IMR-90 (cell line): ENCODE results near the gene ANKRD30A. TPM values are rescaled to one million over a fixed set of nuclear protein-coding genes. Genes with fewer than 3 reads are reported as not detected.
"Not testable (repeated sequence)": the region's sequence is repeated elsewhere in the genome, so short reads cannot be mapped to it uniquely, and the experiment has no call there.

Source experiments
- ATAC-seq: fragments of 200-7000 bp; cut with Tn5 transposase; 2 replicates; pipeline ENCODE4 v1.9.1; 2020; ENCODE audit warnings: low read depth, mild to moderate bottlenecking, moderate library complexity
- BruUV-seq: library from RNA; stranded (reverse); fragments of 400-500 nt; replicated peaks from 2 replicates; lab custom pipeline; 2021; lab: Mats Ljungman, UMichigan
- CTCF ChIA-PET: fragments of 300-600 bp; formaldehyde crosslinking; extraction: SDS; loops from one replicate; lab custom pipeline; 2021; ENCODE audit warnings: antibody characterized with exemption; lab: Yijun Ruan, JAX
- POLR2A ChIA-PET: fragments of 300-600 bp; sonication (Branson Sonifier 250); formaldehyde crosslinking; loops from one replicate; lab custom pipeline; 2022; ENCODE audit warnings: antibody characterized with exemption; ENCODE audit not compliant: unreplicated experiment; lab: Charles Lee
- DNase-seq: peaks from one replicate; pipeline ENCODE4 v3.0.0; 2013
- H2AFZ ChIP-seq: replicated peaks from 2 replicates; pipeline ENCODE3; 2013; ENCODE audit warnings: low read length, mild to moderate bottlenecking; ENCODE audit not compliant: poor library complexity
- H2AK5ac ChIP-seq: 2 replicates; pipeline ENCODE4 v1.6.1; 2013; ENCODE audit warnings: low read depth, low read length, inconsistent platforms
- H2AK9ac ChIP-seq: replicated peaks from 2 replicates; pipeline ENCODE3; 2013; ENCODE audit warnings: mild to moderate bottlenecking, low read depth, low read length, moderate library complexity; ENCODE audit not compliant: poor library complexity
- H2BK120ac ChIP-seq: 2 replicates; pipeline ENCODE4 v1.6.1; 2013; ENCODE audit warnings: low read depth, low read length, inconsistent platforms
- H2BK15ac ChIP-seq: 3 replicates; pipeline ENCODE4 v1.6.1; 2013; ENCODE audit warnings: low read depth, low read length, inconsistent platforms
- H2BK20ac ChIP-seq: 2 replicates; pipeline ENCODE4 v1.6.1; 2013; ENCODE audit warnings: low read depth, mild to moderate bottlenecking, inconsistent platforms, low read length, moderate library complexity
- H2BK5ac ChIP-seq: 2 replicates; pipeline ENCODE4 v1.6.1; 2013; ENCODE audit warnings: mild to moderate bottlenecking, low read depth, low read length, inconsistent platforms; ENCODE audit not compliant: poor library complexity, severe bottlenecking
- H3K14ac ChIP-seq: replicated peaks from 2 replicates; pipeline ENCODE4 v1.6.1; 2013; ENCODE audit warnings: low read depth, low read length, inconsistent platforms
- H3K18ac ChIP-seq: 2 replicates; pipeline ENCODE4 v1.6.1; 2013; ENCODE audit warnings: low read depth, low read length, control low read depth
- H3K23ac ChIP-seq: 2 replicates; pipeline ENCODE4 v1.6.1; 2013; ENCODE audit warnings: low read depth, low read length, inconsistent platforms
- H3K27ac ChIP-seq: 2 replicates; pipeline ENCODE4 v1.5.1; 2013; ENCODE audit warnings: mild to moderate bottlenecking, control low read depth, low read length; ENCODE audit not compliant: insufficient read depth
- H3K27me3 ChIP-seq: 2 replicates; pipeline ENCODE4 v1.6.1; 2013; ENCODE audit warnings: low read length; ENCODE audit not compliant: control insufficient read depth, insufficient read depth
- H3K36me3 ChIP-seq: 2 replicates; pipeline ENCODE4 v1.6.1; 2013; ENCODE audit warnings: low read length, mixed read lengths; ENCODE audit not compliant: control insufficient read depth, insufficient read depth
- H3K4ac ChIP-seq: 2 replicates; pipeline ENCODE4 v1.6.1; 2013; ENCODE audit warnings: low read depth, low read length, inconsistent platforms
- H3K4me1 ChIP-seq: 2 replicates; pipeline ENCODE4 v1.6.1; 2013; ENCODE audit warnings: low read length, mixed read lengths; ENCODE audit not compliant: control insufficient read depth, insufficient read depth
- H3K4me2 ChIP-seq: 2 replicates; pipeline ENCODE4 v1.6.1; 2013; ENCODE audit warnings: low read depth, mild to moderate bottlenecking, control low read depth, low read length, moderate library complexity
- H3K4me3 ChIP-seq: 2 replicates; pipeline ENCODE4 v1.5.1; 2013; ENCODE audit warnings: low read depth, mild to moderate bottlenecking, control low read depth, low read length, moderate library complexity; ENCODE audit not compliant: insufficient read depth
- H3K56ac ChIP-seq: 2 replicates; pipeline ENCODE4 v1.6.1; 2013; ENCODE audit warnings: low read length, inconsistent platforms; ENCODE audit not compliant: insufficient read depth; ENCODE audit errors: extremely low read depth
- H3K79me1 ChIP-seq, 2 experiments: 2 replicates each; pipeline ENCODE4 v1.6.1; 2013; ENCODE audit warnings: low read length in 2 of 2, inconsistent platforms in 1 of 2, low read depth in 1 of 2
- H3K9ac ChIP-seq: 2 replicates; pipeline ENCODE4 v1.6.1; 2013; ENCODE audit warnings: low read depth, low read length, control low read depth
- H3K9me1 ChIP-seq: 2 replicates; pipeline ENCODE4 v1.6.1; 2013; ENCODE audit warnings: low read length, inconsistent platforms; ENCODE audit not compliant: insufficient read depth
- H3K9me3 ChIP-seq: 2 replicates; pipeline ENCODE4 v1.6.1; 2013; ENCODE audit warnings: low read length; ENCODE audit not compliant: control insufficient read depth, insufficient read depth
- H4K20me1 ChIP-seq: 2 replicates; pipeline ENCODE4 v1.6.1; 2013; ENCODE audit warnings: low read length, inconsistent platforms; ENCODE audit not compliant: insufficient read depth
- H4K5ac ChIP-seq: 2 replicates; pipeline ENCODE4 v1.6.1; 2013; ENCODE audit warnings: mild to moderate bottlenecking, low read depth, low read length, control low read depth
- H4K8ac ChIP-seq, 2 experiments: 2 replicates each; pipeline ENCODE4 v1.6.1; 2013; ENCODE audit warnings: low read depth in 2 of 2, low read length in 2 of 2, control low read depth in 1 of 2, inconsistent platforms in 1 of 2
- H4K91ac ChIP-seq: 2 replicates; pipeline ENCODE4 v1.6.1; 2013; ENCODE audit warnings: low read depth, low read length, inconsistent platforms; ENCODE audit not compliant: insufficient read depth
- CHD1 ChIP-seq: IDR thresholded peaks from 2 replicates; pipeline ENCODE4 v1.6.1; 2012; ENCODE audit warnings: low read depth, low read length, improper control_type of control experiment
- MAZ ChIP-seq: IDR thresholded peaks from 2 replicates; pipeline ENCODE4 v1.6.1; 2012; ENCODE audit warnings: low read depth, mild to moderate bottlenecking, low read length, improper control_type of control experiment, moderate library complexity, borderline replicate concordance
- SMC3 ChIP-seq: fragments of 150-350 bp; IDR thresholded peaks from 2 replicates; pipeline ENCODE4 v1.6.1; 2016; ENCODE audit warnings: low read depth, mild to moderate bottlenecking, antibody characterized with exemption, low read length, moderate library complexity
- WGBS, 2 experiments: methylation state at CpG; one replicate each; pipeline versions ENCODE4 v1.1.5 to v1.1.7; 2013; ENCODE audit warnings: missing lambda C conversion rate in 2 of 2; ENCODE audit not compliant: insufficient read length in 1 of 2; ENCODE audit errors: extremely low coverage in 2 of 2; 5-methylcytosine and 5-hydroxymethylcytosine counted together
- dilution Hi-C: fragments of 300-500 bp; cut with HindIII; formaldehyde crosslinking; loops from one replicate; pipeline ENCODE4 v1.14.3; 2018; ENCODE audit warnings: low sequenced_read_pairs; ENCODE audit not compliant: unreplicated experiment
- in situ Hi-C: fragments of 300-500 bp; cut with MboI; formaldehyde crosslinking; loops from 3 replicates; pipeline ENCODE4 v1.14.3; 2019; ENCODE audit warnings: low sequenced_read_pairs, inconsistent platforms, mixed read lengths
- intact Hi-C: fragments of 100-400 bp; cut with micrococcal nuclease; formaldehyde crosslinking; loops from 2 replicates; pipeline ENCODE4 v1.10.0; 2022
- polyA plus RNA-seq, 3 experiments: library from polyadenylated mRNA; depleted of rRNA; stranded (reverse); fragments of >200 nt; gene quantifications; 2 replicates each; pipeline ENCODE4 v1.2.3, GENCODE V29; 2012; ENCODE audit warnings: low replicate concordance in 1 of 3
- total RNA-seq: library from RNA; depleted of rRNA; stranded (reverse); fragments of >200 nt; gene quantifications from 2 replicates; pipeline ENCODE4 v1.2.3, GENCODE V29; 2012

The ANKRD30A gene
- total and polyA plus RNA-seq, 2 of the 4 experiments (the other 2 are of a cell fraction), result not detected

DNA sequence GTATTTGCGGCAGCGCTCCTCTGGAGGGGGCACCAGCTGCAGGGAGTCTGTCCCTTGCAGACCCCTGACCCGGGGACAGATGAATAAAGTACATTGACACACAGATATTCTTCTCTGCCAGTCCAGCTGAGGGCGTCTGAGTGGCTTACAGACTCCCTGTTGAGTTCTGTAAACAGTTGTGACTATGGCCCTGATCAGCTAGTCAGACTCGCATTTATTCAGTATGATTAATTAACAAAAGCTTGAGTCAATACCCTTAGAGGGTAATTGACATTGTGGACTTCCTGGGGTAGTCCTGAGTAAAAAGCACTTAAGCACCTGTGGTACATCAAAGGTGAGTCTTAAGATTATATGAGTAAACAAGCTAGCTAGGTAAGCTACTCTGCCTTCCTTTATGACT is 21.0 kb downstream of the ANKRD30A start:
- ATAC-seq, result no peak
- in situ Hi-C loops (no loop called here), dilution Hi-C loops (no loop called here)

DNA sequence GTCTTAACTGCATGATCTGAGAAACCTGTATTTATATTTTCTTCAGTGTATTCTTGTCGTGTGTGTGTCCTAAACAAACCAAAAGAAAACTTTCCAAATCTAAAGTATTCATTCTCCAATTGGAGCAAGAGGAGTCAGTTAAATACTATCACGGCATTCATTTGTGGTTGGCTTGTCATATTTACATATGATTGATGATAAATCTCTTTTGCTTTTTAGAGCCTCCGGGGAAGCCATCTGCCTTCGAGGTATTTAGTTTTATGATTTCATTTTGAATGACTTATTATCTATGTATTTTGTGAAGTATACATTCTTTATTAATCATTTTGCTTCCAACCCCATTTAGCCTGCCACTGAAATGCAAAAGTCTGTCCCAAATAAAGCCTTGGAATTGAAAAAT is 37.0 kb downstream of the ANKRD30A start:
- H2AK9ac ChIP-seq, POLR2A ChIA-PET, H3K9ac ChIP-seq, DNase-seq, H2BK20ac ChIP-seq, H2BK15ac ChIP-seq, H3K23ac ChIP-seq, H3K4me3 ChIP-seq, H4K91ac ChIP-seq, intact Hi-C loops, H3K36me3 ChIP-seq, ATAC-seq, H4K5ac ChIP-seq, H3K27me3 ChIP-seq, H3K79me1 ChIP-seq, H4K8ac ChIP-seq, H3K9me1 ChIP-seq, CTCF ChIA-PET, BruUV-seq, H3K9me3 ChIP-seq, H3K56ac ChIP-seq, H3K27ac ChIP-seq, H3K4me2 ChIP-seq, H2AFZ ChIP-seq, dilution Hi-C loops, H4K20me1 ChIP-seq, H2BK5ac ChIP-seq, in situ Hi-C loops, H3K4ac ChIP-seq, H2AK5ac ChIP-seq, H3K18ac ChIP-seq, H2BK120ac ChIP-seq, H3K14ac ChIP-seq, H3K4me1 ChIP-seq: not testable (repeated sequence)
- whole genome bisulfite sequencing, 2 experiments, result no CpG with 5 or more reads among the region's 4 CpGs

More for the DNA sequence above, 21.0 kb downstream of the ANKRD30A start:
- TF ChIP-seq MAZ, result no peak
- no peak for TF ChIP-seq SMC3
- TF ChIP-seq CHD1, result no peak
- H3K14ac ChIP-seq, result no peak overlapping the region
- H3K27ac ChIP-seq, result no peak overlapping the region
- no peak overlapping the region for H2BK20ac ChIP-seq
- H3K27me3 ChIP-seq, result no peaks in the 10 kb centered on the region
- no peak overlapping the region for H4K5ac ChIP-seq
- no peak overlapping the region for H4K91ac ChIP-seq
- ChIA-PET POLR2A (no interaction called here), CTCF (no interaction called here)
- no peak overlapping the region for H2BK15ac ChIP-seq
- H3K9me3 ChIP-seq, result no peaks in the 10 kb centered on the region; the same call in 1 of the 2 replicates
- no peak overlapping the region for H3K4me2 ChIP-seq
- no peak overlapping the region for H3K18ac ChIP-seq
- no peak overlapping the region for H4K8ac ChIP-seq
- no peak overlapping the region for H2AK9ac ChIP-seq
- H2BK120ac ChIP-seq, result no peak overlapping the region
- no peak overlapping the region for H3K4me3 ChIP-seq
- intact Hi-C loops, result no loop called here
- no peaks in the 10 kb centered on the region for H3K4me1 ChIP-seq
- H2AK5ac ChIP-seq, result no peak overlapping the region
- H3K56ac ChIP-seq, result no peak overlapping the region
- no peaks in the 10 kb centered on the region for H3K9me1 ChIP-seq
- no peak for DNase-seq
- no peaks in the 10 kb centered on the region for H4K20me1 ChIP-seq
- H3K4ac ChIP-seq, result no peak overlapping the region
- no peak overlapping the region for H2AFZ ChIP-seq
- no peak overlapping the region for H3K9ac ChIP-seq
- BruUV-seq, result no TSS peak
- H3K23ac ChIP-seq, result no peak overlapping the region
- WGBS, 2 experiments, result no CpG with 5 or more reads among the region's 5 CpGs
- no peaks in the 10 kb centered on the region for H3K36me3 ChIP-seq
- no peak overlapping the region for H2BK5ac ChIP-seq
- no peaks in the 10 kb centered on the region for H3K79me1 ChIP-seq
